Measurements from ENCODE around the gene DAND5. TPM values are rescaled to one million over a fixed set of nuclear protein-coding genes. Genes with fewer than 3 reads are reported as not detected.
A peak's percentile ranks its signal among the peaks of the same experiment; 100 is the strongest.

The DAND5 gene
- total and polyA plus RNA-seq, 9 of the 15 experiments (the other 6 are each of a cell fraction or from before 2014, with no cell fraction given): 0.22 to 0.83 (median 0.60) TPM

DNA sequence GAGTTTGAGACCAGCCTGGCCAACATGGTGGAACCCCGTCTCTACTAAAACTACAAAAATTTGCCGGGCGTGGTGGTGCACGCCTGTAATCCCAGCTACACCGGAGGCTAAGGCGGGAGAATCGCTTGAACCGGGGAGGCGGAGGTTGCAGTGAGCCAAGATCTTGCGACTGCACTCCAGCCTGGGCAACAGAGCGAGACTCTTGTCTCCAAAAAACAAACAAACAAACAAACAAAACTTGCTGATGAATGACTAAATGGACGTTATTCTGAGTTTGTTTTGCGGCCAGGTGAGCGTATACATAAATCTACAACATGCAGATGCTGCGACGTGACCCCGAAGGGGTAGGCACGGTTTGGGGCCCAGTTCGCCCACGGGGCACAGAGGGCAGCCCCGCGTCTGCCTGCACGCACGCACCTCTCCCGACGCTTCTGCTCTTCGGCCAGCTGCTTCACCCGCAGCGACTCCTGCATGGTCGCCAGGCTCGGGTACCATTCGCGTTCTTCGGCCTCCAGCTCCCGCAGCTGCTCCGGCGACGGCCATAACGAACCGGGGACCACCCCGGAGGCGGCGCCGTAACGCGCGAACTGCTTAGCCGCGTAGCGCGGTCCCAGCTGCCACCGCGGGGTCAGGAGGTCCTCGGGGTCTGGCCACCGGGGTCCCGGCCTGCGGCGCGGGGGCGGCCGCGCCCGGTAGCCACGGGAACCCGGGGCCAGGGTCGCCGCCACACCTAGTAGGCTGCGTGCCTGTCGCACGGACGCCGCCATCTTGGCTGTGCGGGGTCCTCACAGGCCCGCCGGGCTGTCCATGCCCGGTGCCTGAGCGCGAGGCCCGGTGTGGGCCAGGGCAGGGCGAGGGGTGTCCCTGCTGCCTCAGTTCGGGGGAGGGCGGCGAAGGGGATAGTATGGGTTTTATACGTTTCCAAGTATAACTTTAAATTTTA, 12.7 kb upstream of the DAND5 start, which contains the start of gene GADD45GIP1 (continued):
- TF ChIP-seq, protein P1, sequence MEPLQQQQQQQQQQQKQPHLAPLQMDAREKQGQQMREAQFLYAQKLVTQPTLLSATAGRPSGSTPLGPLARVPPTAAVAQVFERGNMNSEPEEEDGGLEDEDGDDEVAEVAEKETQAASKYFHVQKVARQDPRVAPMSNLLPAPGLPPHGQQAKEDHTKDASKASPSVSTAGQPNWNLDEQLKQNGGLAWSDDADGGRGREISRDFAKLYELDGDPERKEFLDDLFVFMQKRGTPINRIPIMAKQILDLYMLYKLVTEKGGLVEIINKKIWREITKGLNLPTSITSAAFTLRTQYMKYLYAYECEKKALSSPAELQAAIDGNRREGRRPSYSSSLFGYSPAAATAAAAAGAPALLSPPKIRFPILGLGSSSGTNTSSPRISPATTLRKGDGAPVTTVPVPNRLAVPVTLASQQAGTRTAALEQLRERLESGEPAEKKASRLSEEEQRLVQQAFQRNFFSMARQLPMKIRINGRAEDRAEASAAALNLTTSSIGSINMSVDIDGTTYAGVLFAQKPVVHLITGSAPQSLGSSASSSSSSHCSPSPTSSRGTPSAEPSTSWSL (CRISPR knock-in tag; IDR thresholded peaks at IDR 0.05; ENCODE audit: borderline replicate concordance): no peak
- TF ChIP-seq IFI16 (CRISPR knock-in tag; IDR thresholded peaks at IDR 0.05) (no peak), TAF9B (IDR thresholded peaks at IDR 0.05; ENCODE audit: partially characterized antibody) (peak; percentile 69), SIRT6 (IDR thresholded peaks at IDR 0.05; ENCODE audit: low read depth, low read length) (no peak), SMARCE1 (IDR thresholded peaks at IDR 0.05) (no peak), ZSCAN29 (IDR thresholded peaks at IDR 0.05) (peak; percentile 79; the same call in 1 of the 2 replicates), ZBTB8A (IDR thresholded peaks at IDR 0.05; ENCODE audit: partially characterized antibody) (no peak), LARP7 (IDR thresholded peaks at IDR 0.05) (no peak), ZNF79 (CRISPR knock-in tag; IDR thresholded peaks at IDR 0.05; ENCODE audit: low read depth) (no peak), SRF (CRISPR knock-in tag; IDR thresholded peaks at IDR 0.05) (no peak), HCFC1 (IDR thresholded peaks at IDR 0.05; ENCODE audit: low read depth, low read length) (peak; percentile 75), HDAC8 (tag; IDR thresholded peaks at IDR 0.05) (no peak), FOS (IDR thresholded peaks at IDR 0.05; ENCODE audit: extremely low read depth, insufficient read length) (no peak), MCM5 (IDR thresholded peaks at IDR 0.05; ENCODE audit: low read depth) (no peak), OTX1 (CRISPR knock-in tag; IDR thresholded peaks at IDR 0.05) (no peak), MEF2A (IDR thresholded peaks at IDR 0.05; ENCODE audit: control insufficient read depth, low read depth, low read length) (no peak), GATA2 (CRISPR knock-in tag; IDR thresholded peaks at IDR 0.05) (no peak), CREB5 (CRISPR knock-in tag; IDR thresholded peaks at IDR 0.05) (no peak), L3MBTL2 (IDR thresholded peaks at IDR 0.05) (peak; percentile 72), ZFP30 (CRISPR knock-in tag; IDR thresholded peaks at IDR 0.05; ENCODE audit: borderline replicate concordance) (no peak), ATF1 (CRISPR knock-in tag; IDR thresholded peaks at IDR 0.05) (no peak), ATF1 (tag; IDR thresholded peaks at IDR 0.05) (peak; percentile 49; the same call in 1 of the 2 replicates), KHSRP (IDR thresholded peaks at IDR 0.05) (no peak), TAL1 (IDR thresholded peaks at IDR 0.05) (no peak), PML (IDR thresholded peaks at IDR 0.05; ENCODE audit: low read length) (peak; percentile 44; the same call in 1 of the 2 replicates), TCF3 (CRISPR knock-in tag; IDR thresholded peaks at IDR 0.05) (peak; percentile 10; the same call in 1 of the 2 replicates), CBFA2T2 (conservative IDR thresholded peaks at IDR 0.05) (no peak), U2AF1 (optimal IDR thresholded peaks at IDR 0.05; ENCODE audit: low read depth, low read length) (peak; percentile 72)
- TF ChIP-seq, protein P2, sequence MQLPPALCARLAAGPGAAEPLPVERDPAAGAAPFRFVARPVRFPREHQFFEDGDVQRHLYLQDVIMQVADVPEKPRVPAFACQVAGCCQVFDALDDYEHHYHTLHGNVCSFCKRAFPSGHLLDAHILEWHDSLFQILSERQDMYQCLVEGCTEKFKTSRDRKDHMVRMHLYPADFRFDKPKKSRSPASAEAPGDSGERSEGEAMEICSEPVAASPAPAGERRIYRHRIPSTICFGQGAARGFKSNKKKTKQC (CRISPR knock-in tag; IDR thresholded peaks at IDR 0.05): peak; percentile 62

All from K562 (cell line).